HG03175 (cell line): Measurements from ENCODE around the gene MBNL2.

ENCODE experiments used
- ATAC-seq: cut with Tn5 transposase; IDR thresholded peaks from one replicate; pipeline ENCODE4 v1.9.1; 2021; ENCODE audit warnings: mild to moderate bottlenecking, moderate library complexity; ENCODE audit not compliant: unreplicated experiment

Gene MBNL2

DNA sequence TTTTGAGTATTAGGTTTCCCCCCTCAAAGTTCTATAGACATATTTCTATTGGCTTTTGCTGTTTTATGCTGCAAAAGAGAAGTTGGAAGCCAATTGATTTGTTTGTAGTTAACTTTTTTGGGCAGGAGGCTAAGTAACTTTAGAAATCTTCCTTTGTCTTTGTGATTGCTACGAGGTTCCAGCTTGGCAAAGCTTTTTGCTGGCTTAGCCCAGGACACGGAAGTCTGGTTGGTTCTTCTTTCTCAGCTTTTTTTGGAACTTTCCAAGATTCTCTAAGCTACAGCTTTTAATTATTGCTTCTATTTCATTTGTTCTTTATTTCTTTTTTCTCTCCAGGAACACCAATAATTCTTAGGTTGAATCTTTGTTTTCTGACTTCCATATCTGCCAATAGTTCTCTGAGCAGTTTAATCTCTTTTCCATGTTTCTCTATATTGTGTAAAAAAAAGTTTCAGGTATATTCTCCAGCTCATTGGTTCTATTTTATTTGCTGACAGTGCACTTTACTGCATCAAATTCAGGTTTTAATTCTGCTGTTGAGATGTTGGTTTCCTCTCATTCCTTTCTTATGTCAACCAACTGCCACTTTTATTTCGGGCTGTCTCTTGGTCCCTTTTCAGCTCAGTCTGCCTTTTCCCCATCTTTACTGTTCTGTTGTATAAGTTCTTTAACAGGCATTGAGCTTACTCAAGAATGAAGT, 27.8 kb downstream of the MBNL2 start:
- ATAC-seq = no peak

DNA sequence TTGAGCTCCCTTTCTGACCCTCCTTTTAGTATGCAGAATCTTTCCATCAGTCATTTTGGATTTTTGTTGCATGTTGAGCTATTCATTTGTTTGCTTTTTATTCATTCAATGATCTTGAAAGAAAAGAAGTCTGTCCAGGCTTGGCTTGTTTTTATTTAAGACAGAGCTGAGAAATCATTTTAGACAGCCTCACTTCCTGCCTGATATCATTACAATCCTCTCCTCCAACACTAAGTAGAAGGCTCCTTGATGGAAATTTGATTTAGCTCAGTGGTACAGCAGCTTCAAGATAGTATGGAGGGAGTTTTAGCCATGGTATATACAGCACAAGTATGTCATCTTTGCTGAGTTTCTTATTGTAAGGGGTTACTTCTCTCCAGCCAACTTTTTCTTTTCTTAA, 28.4 kb downstream of the MBNL2 start:
- ATAC-seq = no peak

DNA sequence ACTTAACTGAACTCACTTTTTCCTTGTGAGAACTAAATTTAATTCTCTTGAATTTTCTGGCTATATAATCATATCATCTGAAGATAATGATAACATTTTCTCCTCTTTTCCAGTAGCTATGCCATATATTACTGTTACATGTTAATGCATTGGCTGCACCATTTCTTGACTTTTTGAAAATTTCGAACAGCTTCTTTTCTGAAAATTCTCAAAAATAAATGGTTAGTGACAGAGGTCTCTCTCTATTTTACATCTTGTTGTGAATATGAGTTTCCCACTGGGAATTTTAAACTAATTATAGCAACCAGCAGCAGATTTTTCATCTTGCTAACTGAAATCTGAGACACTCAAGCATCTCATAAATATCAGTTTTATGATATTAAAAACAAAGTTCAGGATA, 30.6 kb downstream of the MBNL2 start:
- ATAC-seq = no peak

DNA sequence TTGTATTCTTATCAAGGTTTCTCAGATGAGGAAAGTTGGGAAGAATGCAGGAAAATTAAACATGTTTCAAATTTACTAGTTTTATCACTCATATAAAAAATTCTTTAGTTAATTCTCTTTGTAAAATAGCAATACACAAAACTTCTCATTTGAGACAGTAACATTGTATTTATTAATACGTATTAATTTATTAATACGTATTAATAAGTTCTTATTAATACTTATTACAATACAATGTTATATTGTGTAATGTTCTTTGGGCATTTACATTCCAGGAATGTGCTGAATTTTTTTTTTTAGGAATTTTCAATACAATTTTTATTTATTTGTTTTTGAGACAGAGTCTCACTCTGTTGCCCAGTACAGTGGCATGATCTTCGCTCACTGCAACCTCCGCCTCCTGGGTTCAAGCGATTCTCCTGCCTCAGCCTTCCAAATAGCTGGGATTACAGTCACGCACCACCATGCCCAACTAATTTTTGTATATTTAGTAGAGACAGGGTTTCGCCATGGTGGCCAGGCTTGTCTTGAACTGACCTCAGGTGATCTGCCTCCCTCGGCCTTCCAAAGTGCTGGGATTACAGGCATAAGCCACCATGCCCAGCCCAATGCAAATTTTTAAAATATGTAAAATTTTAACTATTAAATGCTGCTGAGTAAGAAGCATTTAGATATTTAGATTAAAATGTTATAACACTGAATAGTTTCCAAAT, 31.6 kb downstream of the MBNL2 start:
- no peak for ATAC-seq

DNA sequence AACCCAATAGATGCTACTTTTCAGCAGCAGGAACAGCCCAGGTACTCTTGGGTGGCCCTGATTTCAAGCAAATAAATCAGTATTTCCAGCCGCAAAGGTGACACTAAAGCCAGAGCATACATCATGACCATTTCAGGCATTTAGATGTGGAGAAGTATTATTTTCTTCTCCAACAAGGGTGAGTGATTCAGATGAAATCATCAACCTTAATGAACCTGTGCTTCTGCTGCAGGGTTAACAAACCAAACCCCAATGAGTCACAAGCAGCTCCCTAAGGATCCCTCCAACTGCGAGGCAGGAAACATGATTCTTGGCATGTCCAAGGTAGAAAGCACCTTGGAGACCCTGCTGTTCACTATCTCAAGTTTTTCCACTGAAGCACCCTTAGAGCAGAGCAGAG, 32.7 kb downstream of the MBNL2 start:
- ATAC-seq = no peak

DNA sequence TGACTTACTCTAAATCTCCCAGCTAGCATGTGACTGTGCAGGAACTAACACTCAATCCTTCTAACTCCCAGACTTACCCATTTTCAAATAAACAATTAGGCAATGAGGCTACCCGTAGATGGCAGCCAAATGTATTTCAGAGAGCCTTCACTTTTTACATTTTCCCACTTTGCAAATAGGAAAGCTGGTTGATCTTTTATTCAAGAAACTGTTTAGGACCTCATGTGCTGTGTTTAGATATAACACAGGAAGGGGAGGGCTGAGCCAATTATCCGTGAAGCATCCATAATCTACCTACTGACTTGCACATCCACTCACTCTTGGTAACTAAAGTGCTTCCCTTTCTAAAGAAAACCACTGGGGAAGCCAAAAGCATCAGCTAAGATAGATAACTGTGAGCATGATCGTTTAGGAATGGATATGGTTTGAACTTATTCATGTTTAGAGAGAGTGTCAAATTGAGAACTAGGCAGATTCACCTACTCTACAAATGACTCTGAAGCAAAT, 33.4 kb downstream of the MBNL2 start:
- no peak for ATAC-seq

DNA sequence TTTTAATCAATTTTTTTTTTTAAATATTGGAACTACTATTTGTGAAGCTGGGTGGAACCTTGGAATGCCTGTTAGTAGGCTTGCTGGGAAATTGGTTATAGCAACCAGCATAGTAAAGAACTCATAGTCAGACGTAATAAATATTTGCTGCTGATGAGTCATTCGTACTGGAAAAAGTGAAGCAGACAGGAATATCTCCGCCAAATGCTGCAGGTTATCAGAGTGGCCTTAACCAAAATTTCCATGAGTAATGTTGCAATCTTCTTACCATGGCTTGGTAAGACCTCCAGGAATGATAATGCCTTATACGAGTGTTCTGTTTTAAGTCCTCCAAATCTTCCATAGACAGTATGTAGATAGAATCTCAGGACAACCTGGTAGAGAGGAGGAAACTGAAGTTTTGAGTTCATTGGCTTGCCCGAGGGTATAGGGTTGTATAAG, 34.2 kb downstream of the MBNL2 start:
- no peak for ATAC-seq

DNA sequence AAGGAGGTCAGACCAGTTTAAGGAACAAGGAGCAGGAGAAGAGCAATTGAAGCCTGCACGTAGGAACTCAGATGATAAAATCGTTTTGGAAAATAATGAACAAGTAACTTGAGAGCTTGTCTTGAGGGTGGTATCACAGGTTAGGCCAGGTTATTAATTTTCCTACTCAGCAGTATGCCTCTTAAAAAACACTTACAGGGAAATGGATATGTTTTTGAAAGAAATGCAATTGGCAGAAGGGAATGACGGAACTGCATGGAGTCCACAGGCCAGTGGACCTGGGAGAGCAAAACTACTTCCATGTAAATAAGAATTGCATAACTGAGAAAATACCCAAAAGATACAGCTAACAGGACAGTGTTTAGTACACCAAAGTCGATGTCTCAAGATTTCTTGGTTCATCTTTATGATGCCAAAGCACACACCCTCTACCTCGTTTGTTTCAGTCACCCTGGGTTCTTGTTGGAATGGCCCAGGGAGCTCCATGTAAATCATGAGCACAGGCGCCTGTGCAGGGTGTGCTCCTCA, 35.2 kb downstream of the MBNL2 start:
- ATAC-seq = no peak

DNA sequence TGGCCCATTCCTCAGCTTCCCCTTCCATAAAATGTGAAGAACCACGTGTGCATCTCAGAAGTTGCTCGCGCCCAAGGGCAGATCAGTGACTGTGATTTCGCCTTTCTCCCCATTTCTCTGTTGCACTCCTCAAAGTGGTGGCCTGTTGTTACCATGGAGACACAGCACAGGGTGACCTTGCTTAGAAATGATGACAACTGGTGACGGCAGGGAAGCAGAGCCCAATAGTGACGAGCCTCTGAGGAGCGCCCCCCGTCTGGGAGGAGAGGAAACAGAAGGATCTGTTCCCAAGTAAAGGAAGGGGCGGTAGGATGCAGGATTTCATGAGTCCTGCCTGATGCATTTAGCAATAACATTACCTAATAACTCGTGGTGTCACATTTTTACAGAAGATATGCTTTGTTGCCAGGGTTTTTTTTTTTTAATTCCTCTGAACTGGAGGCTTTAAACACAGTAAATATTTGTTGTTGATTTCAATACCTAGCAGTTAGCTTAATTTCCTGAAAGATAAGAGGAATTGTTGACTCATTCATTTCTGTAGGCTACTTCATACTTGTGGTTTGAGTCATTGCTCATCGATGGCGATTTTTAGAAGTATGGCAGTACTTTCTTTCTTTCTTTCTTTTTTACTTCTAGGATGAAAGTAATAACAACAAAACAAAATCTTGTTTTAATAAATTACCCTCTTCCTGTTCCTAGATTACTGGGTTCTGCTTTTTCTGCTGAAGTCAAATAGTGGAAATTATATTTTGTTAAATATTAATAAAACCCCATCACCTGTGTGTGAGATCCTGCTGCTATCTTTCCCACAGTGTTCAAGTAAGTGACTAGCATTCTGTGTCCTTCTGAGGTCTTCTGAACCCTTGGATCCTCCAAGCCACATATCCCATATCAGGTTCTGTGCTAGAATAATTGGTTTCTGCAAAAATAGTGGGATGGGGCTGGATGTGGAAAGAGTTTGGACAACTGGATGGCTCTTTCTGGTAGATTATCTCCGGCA, 36.0 kb downstream of the MBNL2 start:
- ATAC-seq = peak; percentile 66

DNA sequence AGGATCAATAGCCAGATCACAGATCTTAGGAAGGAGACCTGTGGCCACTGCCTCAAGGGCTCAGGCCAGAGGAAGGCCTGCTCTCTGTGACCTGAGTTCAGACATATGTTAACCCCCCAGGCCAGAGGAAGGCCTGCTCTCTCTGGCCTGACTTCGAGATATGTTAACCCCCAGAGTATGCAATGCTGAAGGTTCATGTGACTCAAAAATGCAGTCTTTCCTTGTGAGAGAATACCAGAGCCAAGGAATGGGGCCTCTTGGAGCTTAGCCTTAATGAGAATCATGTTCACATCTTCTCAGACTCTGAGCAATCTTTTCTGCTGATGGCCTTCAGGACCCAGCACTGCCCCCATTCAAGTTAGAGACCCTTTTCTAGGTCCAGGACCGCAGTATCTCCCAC, 36.7 kb downstream of the MBNL2 start:
- no peak for ATAC-seq

DNA sequence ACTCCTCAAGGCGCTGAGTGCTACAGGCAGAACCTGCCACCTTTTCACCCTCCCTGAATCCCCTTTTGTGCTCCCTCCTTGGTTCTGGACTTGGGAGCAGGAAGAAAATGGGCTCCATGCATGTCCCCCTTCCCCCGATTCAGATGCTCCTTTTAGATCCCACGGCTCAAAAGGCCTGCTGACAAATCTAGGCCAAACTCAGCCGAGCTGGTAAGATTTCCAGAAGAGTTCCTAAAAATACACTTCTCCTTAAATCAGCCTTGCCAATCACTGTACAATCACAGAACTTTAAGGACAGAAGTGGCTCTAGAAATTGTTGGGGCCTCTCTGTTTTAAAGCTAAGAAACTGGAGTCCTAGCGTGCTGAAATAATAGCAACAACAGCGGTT, 37.3 kb downstream of the MBNL2 start:
- ATAC-seq = no peak

DNA sequence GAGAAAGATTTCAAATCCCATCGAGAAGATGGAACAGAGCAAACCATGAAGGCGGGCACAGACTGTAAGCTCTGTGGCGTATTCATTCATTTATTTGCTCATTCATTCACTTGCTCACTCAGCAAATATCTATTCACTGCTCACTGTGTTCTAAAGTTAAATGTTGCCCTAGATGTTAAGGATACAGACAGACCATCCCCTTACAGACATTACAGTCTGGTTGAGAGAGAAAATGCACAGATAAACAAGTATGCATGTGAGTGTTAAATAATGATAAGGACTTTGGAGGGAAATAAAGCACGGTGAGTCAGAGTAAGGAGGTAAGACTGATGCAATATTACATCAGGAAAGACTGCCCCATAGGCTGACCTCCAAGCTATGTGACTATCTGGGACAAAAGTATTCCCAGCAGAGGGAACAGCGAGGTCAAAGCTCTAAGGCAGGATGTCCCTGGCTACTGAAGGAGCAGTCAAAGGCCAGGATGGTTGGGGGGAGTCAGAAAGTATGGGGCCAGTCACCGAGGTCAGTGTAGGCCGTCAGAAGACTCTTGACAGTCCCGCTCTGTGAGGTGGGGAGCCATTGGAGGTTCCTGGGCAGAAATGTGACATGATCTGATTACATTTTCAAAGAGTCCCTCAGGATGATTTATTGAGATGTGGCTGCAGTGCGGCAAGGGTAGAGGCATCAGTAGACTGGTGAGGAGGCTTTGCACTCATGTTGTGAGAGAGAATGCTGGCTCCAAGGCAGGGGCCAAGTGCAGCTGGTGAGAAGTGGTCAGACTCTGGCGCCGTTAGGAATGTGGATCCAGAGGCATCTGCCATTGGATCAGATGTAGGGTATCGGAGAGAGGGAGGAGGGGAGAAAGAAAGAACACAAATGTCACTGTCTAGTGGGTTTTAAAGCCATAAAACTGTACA, 37.9 kb downstream of the MBNL2 start:
- ATAC-seq = no peak

DNA sequence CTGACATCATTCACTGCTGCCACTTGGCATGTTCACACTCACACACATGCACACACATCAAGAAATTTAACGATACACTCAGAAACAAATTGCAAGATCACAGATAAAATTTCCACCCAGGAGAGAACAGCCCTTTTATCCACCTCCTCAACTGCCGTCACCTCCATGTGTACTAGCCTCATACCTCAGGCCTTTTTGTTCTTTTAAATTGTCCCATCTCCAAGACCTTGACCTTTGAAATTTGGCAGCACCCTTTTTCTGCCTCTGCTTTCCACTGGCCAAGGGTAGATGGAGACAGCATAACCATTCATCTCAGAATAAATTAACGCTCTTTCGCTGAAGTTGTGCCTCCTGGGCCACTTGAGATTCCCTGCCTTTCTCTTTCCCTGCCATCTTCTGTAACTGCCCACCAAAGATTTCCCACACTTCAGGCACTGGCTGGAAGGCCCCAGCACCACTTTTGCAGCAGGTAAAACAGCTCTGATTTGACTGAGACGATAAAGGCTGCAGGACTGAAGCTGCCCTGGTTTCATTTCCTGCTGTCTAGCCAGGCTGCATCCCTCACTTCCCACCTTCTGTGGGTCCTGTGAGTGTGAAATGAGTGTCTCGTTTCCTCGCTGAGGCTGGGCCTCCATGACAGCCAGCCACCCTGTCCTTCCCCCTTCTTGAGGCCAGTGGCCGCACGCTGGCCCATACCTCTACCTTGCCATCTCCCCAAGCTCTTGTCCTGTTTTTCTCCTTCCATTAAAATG, 39.3 kb downstream of the MBNL2 start:
- peak; percentile 54 for ATAC-seq

DNA sequence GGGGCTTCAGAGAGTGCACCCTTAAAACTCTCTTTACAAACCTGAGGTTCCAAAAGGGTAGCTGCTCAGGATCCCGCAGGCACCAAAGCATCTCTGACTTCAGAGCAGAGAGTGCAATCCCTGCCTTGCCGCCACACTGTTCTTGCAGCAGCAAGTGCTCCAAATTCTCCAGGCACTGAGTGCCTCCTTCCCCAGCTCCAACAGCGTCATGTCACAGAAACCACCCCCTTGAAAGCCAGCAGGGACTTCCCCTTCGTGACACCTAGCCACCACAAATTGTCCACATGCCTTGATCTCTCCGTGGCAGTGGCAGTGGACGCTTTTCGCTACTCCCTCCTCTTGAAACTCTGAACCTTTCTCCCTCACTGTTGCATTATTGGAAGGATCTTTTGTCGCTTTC, 39.9 kb downstream of the MBNL2 start:
- ATAC-seq = no peak

DNA sequence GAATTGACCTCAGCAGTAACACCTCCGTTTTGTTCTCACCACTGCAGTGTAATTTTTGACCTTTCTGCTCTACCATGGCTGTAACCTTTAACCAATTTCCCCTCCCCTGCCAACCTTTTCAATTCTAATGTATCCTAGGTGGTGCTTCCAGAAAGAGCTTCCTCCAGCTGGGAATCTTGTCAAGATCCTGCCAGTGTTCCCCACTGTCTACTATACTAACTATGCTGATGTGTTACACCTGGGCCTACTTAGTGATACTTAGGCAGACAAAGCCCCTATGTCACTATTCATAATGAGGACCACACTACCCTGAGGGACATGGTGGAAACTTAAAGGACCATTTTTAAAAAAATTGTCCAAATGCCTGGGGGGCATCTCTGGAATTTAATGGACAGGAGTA, 41.0 kb downstream of the MBNL2 start:
- ATAC-seq = no peak

DNA sequence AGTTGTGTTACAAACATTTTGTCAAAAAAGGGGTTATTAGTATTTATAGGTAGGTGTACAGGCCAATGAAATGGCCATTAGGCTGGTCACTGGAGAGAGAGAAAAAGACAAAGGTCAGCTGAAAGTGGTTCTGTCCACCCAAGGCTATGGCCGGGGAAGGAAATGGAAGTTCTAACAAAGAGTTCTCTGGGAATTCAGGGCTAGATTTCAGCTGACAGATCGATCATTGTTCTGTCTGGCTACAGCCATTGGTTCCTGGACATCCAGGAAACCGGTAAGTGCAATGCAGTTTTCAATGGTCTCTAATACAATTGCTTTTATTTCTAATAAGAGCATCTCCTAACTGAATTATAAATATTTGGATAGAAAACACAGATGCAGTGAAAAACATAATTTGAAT, 42.5 kb downstream of the MBNL2 start:
- no peak for ATAC-seq

DNA sequence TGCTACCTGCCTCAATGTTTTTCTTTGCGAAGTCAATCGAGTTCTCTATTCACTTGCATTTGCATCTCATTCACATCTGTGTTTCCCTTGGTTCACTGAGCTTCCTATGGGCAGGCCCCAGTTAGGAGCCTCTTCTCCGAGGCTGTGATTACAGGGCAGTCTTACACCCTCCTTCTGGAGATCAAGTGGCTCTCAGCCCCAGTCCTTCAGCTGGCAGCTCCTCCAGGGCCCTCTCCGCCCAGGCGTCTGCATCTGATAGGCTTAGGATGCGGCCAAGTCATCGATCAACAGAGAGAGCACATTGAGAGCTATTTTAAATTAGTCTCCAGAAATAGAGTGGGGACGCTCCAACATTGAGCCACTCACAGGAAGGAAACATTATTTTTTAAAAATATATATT, 44.2 kb downstream of the MBNL2 start:
- no peak for ATAC-seq

DNA sequence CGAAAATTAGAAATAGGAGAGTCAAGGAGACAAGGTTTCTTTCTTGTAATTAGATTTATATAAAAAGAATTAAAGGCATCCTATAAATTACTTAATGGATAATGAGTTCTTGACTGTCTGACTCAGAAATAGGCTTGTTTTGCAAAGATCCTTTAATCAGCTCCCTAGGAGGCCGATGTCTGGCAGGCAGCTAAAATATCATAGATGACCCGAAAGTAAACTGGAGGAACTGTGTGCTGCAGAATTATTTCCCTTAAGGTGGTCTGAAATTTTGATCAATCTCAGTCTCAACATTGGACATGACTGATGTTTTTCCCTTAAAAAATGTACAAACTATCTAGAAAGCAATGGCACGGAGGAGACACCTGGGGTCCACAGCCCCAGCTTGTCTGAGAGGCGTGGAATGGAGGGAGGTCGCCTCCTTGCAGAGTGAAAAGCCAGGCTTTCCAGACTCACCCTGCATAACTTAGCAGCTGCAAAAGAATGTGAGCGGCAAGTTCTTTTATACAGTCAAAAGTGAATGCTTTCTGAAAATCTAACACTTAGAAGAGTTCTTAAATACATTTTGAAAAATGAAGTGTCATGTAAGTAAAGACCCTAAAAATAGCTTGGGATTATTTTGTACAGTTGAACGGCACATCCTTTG, 44.8 kb downstream of the MBNL2 start:
- no peak for ATAC-seq
